ENCODE results near the gene ANKRD63.

The ANKRD63 gene

DNA sequence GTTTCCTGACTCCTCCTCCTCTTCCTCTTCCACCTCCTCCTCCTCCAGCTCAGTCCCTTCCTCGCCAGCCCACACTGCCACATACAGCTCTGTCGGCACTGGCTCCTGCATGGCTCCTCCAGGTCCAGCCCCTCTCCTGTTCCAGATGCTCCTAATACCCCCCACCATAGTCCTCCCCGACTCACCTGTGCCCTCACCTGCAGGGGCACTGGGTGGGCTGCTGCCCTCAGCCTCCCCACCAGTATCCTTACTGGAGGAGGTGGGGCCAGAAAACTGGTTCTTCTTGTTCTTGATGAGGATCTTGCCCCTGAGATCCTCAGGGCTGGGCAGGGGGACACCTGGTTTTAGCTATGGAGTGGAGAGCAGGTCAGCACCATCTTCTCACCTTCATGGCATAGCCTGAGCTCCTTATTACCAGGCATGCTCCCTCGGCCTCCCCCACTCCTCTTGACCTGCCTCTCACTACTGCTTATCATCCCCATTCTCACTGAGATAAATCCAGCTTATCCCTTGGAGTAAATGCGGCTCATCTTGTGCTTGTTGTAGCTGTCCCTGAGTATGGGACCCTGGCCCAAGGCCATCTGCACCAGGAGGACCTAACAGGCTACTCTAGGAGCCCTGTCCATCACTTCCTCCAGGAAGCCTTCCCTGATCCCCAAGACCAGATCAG, 13.8 kb upstream of the ANKRD63 start:
- TF ChIP-seq, protein P1, sequence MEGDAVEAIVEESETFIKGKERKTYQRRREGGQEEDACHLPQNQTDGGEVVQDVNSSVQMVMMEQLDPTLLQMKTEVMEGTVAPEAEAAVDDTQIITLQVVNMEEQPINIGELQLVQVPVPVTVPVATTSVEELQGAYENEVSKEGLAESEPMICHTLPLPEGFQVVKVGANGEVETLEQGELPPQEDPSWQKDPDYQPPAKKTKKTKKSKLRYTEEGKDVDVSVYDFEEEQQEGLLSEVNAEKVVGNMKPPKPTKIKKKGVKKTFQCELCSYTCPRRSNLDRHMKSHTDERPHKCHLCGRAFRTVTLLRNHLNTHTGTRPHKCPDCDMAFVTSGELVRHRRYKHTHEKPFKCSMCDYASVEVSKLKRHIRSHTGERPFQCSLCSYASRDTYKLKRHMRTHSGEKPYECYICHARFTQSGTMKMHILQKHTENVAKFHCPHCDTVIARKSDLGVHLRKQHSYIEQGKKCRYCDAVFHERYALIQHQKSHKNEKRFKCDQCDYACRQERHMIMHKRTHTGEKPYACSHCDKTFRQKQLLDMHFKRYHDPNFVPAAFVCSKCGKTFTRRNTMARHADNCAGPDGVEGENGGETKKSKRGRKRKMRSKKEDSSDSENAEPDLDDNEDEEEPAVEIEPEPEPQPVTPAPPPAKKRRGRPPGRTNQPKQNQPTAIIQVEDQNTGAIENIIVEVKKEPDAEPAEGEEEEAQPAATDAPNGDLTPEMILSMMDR (IDR thresholded peaks at IDR 0.05; ENCODE audit: low read length, missing control alignments): no peak
- H3K4me3 ChIP-seq (replicated peaks; ENCODE audit: low read depth, low read length): no peak overlapping the region
- DNase-seq (ENCODE audit: low read depth): no peak

DNA sequence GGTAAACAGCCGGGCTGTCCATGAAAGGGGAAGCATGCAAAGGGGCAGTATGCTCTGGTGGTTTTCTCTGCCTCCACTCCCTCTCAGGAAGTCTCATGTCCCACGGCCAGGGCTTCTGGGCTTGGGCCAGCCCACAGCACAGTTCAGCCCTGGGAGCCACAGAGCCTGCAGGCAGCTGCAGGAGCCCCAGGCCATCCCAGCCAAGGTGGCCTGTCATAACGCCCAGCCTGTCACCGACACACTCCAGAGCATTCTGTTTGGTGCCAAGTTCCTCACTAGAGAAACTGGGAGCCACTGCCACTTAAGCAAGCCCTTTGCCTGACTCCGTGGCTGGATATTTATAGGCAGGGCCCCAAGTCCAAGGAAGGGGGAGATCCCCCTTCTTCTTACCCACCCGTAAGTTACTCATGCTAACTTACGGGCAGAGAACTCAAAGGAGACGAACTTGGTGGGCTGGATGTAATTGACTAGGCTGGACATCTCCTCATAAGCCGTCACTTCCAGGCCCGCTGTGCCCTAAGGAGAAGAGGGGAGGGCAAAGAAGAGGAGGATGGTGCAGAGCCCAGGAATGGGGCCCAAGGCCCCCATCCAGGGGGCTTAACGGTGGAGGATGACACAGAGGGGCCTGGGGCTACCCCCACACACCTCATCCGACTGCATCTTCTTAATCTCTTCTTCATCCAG, 13.2 kb upstream of the ANKRD63 start:
- DNase-seq (ENCODE audit: low read depth): no peak
- TF ChIP-seq, protein P1 (IDR thresholded peaks at IDR 0.05; ENCODE audit: low read length, missing control alignments): no peak
- no peak overlapping the region for H3K4me3 ChIP-seq (replicated peaks; ENCODE audit: low read depth, low read length)

DNA sequence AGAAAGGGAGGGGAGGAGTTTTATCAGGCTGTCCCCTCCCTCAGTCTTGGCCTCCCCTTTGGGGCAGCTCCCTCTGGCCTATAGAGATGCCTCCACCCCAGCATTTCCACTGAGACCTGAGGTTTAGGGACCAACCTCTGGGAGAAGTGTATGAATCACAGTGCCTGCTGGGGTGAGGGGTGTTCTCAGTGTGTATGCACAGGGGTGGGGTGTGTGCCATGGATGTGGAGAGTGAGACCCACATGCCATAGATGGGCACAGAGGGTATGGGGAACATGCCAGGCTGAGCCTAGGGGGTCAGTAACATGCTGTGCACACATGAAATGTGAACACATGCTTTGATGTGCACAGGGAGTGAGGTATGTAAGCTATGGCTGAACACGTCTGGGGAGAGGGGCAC, 12.4 kb upstream of the ANKRD63 start:
- no peak overlapping the region for H3K4me3 ChIP-seq (replicated peaks; ENCODE audit: low read depth, low read length)
- TF ChIP-seq, protein P1 (IDR thresholded peaks at IDR 0.05; ENCODE audit: low read length, missing control alignments): no peak
- no peak for DNase-seq (ENCODE audit: low read depth)

DNA sequence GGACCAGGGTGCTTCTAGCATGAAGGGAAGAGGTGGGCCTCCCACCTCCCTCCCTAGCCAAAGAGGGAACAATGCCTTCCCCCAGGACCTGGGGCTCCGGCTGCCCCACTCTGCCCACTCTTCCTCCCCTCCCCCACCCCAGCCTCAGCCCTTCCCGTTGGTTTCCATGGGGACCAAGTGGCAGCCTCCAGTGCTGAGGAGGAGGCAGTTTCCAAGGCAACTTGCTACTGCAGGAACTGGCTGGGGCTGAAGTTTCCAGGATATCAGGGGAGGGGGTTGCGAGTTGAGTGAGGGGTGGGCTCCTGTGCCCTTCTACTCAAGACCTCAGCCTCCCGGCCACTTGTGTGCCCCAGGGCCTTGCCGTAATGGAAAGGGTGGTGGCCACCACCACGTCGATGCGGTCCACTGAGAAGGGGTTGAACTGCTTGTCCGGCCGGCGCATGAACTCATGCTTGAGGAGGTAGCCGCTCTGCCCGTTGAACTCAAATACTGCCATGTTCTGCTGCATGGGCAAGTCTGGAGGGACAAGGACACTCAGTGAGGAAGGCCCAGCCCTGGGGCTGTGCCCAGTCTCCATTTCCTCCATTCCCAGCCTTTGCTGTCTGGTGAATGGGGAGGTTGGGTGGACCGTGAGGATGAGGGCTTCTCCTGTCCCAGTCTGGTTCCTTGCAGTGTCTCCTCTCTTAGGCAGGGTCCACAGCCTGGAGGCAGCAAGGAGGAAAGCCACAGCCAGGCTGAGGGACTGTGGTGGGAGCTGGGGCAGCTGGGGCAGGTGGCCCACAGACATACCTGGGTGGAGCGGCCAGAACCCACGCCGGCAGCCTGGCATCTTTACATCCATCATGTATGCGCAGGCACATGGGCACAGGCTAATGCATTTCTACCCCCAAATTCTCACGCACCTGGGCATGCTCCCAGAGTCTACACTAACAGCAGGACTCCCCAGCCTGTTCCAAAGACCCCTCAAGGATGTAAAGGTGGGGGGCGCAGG, 11.3 kb upstream of the ANKRD63 start:
- DNase-seq (ENCODE audit: low read depth): no peak
- no peak overlapping the region for H3K4me3 ChIP-seq (replicated peaks; ENCODE audit: low read depth, low read length)
- TF ChIP-seq, protein P1 (IDR thresholded peaks at IDR 0.05; ENCODE audit: low read length, missing control alignments): no peak

DNA sequence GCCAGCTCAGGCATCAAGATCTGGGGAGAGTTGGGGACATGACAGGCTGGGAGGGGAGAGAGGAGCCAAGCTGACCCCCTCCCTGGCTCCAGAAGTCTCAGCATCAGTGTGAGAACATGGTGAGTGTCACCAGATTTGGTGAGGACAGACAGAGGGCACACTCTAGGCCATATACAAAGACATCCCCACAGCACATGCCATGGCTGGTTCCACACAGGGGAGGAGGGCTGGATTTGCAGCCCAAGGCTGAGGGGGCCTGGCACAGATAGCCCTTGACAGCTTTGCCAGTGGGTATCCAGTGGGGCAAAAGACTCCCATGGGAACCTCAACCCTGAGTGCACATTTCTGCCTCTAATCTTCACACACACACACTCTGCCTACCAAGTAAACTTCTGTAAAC, 10.1 kb upstream of the ANKRD63 start:
- DNase-seq (ENCODE audit: low read depth): no peak
- TF ChIP-seq, protein P1 (IDR thresholded peaks at IDR 0.05; ENCODE audit: low read length, missing control alignments): no peak
- H3K4me3 ChIP-seq (replicated peaks; ENCODE audit: low read depth, low read length): no peak overlapping the region

DNA sequence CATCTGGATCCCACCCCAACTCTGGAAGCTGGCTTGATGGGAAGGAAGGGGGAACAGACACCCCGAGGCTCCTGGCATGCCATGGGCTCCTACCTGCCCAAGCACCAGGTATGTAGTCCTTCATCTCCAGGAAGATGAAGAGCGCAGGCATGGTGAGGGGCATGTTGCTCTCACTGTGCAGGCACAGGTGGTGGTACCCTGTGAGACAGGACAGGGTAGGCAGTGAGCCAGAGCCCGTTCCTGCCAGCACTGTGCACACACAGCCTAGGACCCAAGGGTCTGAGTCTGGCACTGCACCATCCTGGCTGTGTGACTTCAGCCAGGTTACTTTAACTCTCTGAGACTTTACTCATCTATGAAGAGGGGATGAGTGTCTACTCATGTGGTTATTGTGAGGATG, 9.4 kb upstream of the ANKRD63 start:
- TF ChIP-seq, protein P1 (IDR thresholded peaks at IDR 0.05; ENCODE audit: low read length, missing control alignments): no peak
- H3K4me3 ChIP-seq (replicated peaks; ENCODE audit: low read depth, low read length): no peak overlapping the region
- no peak for DNase-seq (ENCODE audit: low read depth)

Data from fibroblast of pulmonary artery (primary cell).